ENCODE measurements around the gene TEDC1. TPM values are rescaled to one million over a fixed set of nuclear protein-coding genes. Genes with fewer than 3 reads are reported as not detected.

Gene TEDC1
- total RNA-seq, 1 experiment from 2014 or later = 17.9 TPM

DNA sequence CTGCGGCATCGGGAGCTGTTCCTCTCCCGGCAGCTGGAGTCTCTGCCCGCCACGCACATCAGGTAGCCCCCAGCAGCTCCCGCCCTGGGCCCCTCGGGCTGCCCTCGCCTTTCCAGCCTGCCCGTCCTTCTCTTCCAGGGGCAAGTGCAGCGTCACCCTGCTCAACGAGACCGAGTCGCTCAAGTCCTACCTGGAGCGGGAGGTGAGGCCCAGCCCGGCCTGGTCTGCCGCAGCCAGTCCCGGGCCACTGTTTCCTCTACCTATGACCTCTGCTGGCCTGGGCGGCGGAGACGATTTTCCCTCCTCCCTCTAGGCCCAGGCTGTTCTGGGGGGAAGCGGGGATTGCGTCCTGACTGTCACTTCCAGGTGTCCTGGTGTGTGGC, 40.9 kb upstream of the TEDC1 start (continued):
- TF ChIP-seq, protein P1, sequence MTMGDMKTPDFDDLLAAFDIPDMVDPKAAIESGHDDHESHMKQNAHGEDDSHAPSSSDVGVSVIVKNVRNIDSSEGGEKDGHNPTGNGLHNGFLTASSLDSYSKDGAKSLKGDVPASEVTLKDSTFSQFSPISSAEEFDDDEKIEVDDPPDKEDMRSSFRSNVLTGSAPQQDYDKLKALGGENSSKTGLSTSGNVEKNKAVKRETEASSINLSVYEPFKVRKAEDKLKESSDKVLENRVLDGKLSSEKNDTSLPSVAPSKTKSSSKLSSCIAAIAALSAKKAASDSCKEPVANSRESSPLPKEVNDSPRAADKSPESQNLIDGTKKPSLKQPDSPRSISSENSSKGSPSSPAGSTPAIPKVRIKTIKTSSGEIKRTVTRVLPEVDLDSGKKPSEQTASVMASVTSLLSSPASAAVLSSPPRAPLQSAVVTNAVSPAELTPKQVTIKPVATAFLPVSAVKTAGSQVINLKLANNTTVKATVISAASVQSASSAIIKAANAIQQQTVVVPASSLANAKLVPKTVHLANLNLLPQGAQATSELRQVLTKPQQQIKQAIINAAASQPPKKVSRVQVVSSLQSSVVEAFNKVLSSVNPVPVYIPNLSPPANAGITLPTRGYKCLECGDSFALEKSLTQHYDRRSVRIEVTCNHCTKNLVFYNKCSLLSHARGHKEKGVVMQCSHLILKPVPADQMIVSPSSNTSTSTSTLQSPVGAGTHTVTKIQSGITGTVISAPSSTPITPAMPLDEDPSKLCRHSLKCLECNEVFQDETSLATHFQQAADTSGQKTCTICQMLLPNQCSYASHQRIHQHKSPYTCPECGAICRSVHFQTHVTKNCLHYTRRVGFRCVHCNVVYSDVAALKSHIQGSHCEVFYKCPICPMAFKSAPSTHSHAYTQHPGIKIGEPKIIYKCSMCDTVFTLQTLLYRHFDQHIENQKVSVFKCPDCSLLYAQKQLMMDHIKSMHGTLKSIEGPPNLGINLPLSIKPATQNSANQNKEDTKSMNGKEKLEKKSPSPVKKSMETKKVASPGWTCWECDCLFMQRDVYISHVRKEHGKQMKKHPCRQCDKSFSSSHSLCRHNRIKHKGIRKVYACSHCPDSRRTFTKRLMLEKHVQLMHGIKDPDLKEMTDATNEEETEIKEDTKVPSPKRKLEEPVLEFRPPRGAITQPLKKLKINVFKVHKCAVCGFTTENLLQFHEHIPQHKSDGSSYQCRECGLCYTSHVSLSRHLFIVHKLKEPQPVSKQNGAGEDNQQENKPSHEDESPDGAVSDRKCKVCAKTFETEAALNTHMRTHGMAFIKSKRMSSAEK (CRISPR knock-in tag; IDR thresholded peaks at IDR 0.05; ENCODE audit: borderline replicate concordance) = no peak
- no peak for TF ChIP-seq CREM (CRISPR knock-in tag; IDR thresholded peaks at IDR 0.05)
- no peak for TF ChIP-seq CREB1 (CRISPR knock-in tag; IDR thresholded peaks at IDR 0.05)
- TF ChIP-seq ZNF317 (CRISPR knock-in tag; IDR thresholded peaks at IDR 0.05; ENCODE audit: borderline replicate concordance, low read depth) = no peak

DNA sequence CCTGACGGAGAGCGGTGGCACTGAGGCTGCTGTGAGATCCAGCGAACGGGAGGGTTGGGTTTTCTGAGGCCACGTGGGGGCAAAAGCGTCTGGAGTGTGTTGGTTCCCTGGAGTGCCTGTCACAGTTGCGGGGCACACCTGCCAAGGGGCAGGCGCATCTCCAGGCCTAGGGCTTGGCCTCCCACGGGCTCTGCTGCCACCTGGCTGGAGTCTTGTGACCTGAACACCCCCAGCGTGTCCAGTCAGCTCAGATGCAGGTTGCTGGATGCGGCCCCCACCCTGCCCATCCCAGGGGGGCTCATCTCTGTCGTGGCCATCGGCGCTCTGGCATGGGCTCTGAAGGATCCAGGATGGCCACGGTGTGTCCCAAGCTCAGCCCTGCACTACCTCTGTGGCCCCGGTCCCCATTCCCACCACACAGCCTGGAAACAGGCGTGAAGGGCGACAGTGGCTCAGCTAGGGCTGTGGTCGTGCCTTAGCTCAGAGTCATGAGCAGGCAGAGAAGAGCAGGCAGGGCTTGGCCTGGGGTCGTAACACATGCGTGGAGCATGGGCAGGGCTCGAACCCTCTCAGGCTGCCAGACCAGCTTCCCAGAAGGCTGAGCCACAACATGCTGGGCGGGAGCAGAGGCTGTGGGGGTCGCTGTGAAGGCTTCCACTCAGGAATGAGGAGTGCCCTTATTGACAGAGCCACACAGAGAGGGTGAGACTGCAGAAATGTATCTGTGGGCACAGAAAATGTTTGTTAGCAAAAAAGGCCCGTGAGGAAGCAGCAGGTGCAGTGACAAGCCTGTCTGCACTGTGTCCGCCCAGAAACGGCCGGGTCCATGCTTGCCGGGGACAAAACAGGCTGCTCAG, 40.0 kb upstream of the TEDC1 start:
- Mint-ChIP-seq H3K36me3 (peaks cover 33% of the 10 kb centered on the region), H3K27me3 (ENCODE audit: low read depth) (no peaks in the 10 kb centered on the region), H3K4me3 (no peak overlapping the region), H3K4me1 (no peaks in the 10 kb centered on the region), H3K9me3 (no peaks in the 10 kb centered on the region), H3K27ac (no peak overlapping the region)
- DNase-seq (ENCODE audit: low spot score) (no peak), ATAC-seq (no peak)
- CTCF ChIA-PET = interaction anchor here (0.8 to 2.9 kb wide), 2 partner anchors 20 to 80 kb away, joined by 3 to 9 read pairs; no protein-coding TSS in a partner anchor
- POLR2A ChIA-PET = no interaction called here
- TF ChIP-seq, protein P2, sequence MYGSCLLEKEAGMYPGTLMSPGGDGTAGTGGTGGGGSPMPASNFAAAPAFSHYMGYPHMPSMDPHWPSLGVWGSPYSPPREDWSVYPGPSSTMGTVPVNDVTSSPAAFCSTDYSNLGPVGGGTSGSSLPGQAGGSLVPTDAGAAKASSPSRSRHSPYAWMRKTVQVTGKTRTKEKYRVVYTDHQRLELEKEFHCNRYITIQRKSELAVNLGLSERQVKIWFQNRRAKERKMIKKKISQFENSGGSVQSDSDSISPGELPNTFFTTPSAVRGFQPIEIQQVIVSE (CRISPR knock-in tag; IDR thresholded peaks at IDR 0.05; ENCODE audit: borderline replicate concordance) = no peak
- TF ChIP-seq CREB1 (CRISPR knock-in tag; IDR thresholded peaks at IDR 0.05) (no peak), SMAD4 (CRISPR knock-in tag; IDR thresholded peaks at IDR 0.05) (no peak), ZNF317 (CRISPR knock-in tag; IDR thresholded peaks at IDR 0.05; ENCODE audit: borderline replicate concordance, low read depth) (no peak), ZNF232 (CRISPR knock-in tag; IDR thresholded peaks at IDR 0.05) (no peak), KAT7 (CRISPR knock-in tag; IDR thresholded peaks at IDR 0.05; ENCODE audit: borderline replicate concordance) (no peak), MXD4 (CRISPR knock-in tag; IDR thresholded peaks at IDR 0.05; ENCODE audit: borderline replicate concordance) (no peak), SMAD3 (CRISPR knock-in tag; IDR thresholded peaks at IDR 0.05; ENCODE audit: borderline replicate concordance) (no peak), NR1H2 (CRISPR knock-in tag; IDR thresholded peaks at IDR 0.05) (no peak), NFYB (CRISPR knock-in tag; conservative IDR thresholded peaks at IDR 0.05; ENCODE audit: low read depth) (no peak), ZBTB21 (CRISPR knock-in tag; IDR thresholded peaks at IDR 0.05; ENCODE audit: borderline replicate concordance) (no peak), ZNF138 (CRISPR knock-in tag; conservative IDR thresholded peaks at IDR 0.05) (no peak)
- TF ChIP-seq, protein P3, sequence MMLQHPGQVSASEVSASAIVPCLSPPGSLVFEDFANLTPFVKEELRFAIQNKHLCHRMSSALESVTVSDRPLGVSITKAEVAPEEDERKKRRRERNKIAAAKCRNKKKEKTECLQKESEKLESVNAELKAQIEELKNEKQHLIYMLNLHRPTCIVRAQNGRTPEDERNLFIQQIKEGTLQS (CRISPR knock-in tag; conservative IDR thresholded peaks at IDR 0.05) = no peak
- TF ChIP-seq, protein P4, sequence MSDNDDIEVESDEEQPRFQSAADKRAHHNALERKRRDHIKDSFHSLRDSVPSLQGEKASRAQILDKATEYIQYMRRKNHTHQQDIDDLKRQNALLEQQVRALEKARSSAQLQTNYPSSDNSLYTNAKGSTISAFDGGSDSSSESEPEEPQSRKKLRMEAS (CRISPR knock-in tag; IDR thresholded peaks at IDR 0.05) = no peak
- TF ChIP-seq, protein P1 (CRISPR knock-in tag; IDR thresholded peaks at IDR 0.05; ENCODE audit: borderline replicate concordance) = no peak
- TF ChIP-seq, protein P5, sequence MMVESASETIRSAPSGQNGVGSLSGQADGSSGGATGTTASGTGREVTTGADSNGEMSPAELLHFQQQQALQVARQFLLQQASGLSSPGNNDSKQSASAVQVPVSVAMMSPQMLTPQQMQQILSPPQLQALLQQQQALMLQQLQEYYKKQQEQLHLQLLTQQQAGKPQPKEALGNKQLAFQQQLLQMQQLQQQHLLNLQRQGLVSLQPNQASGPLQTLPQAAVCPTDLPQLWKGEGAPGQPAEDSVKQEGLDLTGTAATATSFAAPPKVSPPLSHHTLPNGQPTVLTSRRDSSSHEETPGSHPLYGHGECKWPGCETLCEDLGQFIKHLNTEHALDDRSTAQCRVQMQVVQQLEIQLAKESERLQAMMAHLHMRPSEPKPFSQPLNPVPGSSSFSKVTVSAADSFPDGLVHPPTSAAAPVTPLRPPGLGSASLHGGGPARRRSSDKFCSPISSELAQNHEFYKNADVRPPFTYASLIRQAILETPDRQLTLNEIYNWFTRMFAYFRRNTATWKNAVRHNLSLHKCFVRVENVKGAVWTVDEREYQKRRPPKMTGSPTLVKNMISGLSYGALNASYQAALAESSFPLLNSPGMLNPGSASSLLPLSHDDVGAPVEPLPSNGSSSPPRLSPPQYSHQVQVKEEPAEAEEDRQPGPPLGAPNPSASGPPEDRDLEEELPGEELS (CRISPR knock-in tag; IDR thresholded peaks at IDR 0.05) = no peak
- TF ChIP-seq, protein P6, sequence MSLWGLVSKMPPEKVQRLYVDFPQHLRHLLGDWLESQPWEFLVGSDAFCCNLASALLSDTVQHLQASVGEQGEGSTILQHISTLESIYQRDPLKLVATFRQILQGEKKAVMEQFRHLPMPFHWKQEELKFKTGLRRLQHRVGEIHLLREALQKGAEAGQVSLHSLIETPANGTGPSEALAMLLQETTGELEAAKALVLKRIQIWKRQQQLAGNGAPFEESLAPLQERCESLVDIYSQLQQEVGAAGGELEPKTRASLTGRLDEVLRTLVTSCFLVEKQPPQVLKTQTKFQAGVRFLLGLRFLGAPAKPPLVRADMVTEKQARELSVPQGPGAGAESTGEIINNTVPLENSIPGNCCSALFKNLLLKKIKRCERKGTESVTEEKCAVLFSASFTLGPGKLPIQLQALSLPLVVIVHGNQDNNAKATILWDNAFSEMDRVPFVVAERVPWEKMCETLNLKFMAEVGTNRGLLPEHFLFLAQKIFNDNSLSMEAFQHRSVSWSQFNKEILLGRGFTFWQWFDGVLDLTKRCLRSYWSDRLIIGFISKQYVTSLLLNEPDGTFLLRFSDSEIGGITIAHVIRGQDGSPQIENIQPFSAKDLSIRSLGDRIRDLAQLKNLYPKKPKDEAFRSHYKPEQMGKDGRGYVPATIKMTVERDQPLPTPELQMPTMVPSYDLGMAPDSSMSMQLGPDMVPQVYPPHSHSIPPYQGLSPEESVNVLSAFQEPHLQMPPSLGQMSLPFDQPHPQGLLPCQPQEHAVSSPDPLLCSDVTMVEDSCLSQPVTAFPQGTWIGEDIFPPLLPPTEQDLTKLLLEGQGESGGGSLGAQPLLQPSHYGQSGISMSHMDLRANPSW (CRISPR knock-in tag; conservative IDR thresholded peaks at IDR 0.05; ENCODE audit: low read depth) = no peak
